HG03378 (cell line): ENCODE results near the gene NUP93.
"Not testable (repeated sequence)": the region's sequence is repeated elsewhere in the genome, so short reads cannot be mapped to it uniquely, and the experiment has no call there.

Source experiments
- ATAC-seq: cut with Tn5 transposase; IDR thresholded peaks from one replicate; pipeline ENCODE4 v1.9.1; 2021; ENCODE audit warnings: mild to moderate bottlenecking, moderate library complexity; ENCODE audit not compliant: unreplicated experiment

The NUP93 gene

DNA sequence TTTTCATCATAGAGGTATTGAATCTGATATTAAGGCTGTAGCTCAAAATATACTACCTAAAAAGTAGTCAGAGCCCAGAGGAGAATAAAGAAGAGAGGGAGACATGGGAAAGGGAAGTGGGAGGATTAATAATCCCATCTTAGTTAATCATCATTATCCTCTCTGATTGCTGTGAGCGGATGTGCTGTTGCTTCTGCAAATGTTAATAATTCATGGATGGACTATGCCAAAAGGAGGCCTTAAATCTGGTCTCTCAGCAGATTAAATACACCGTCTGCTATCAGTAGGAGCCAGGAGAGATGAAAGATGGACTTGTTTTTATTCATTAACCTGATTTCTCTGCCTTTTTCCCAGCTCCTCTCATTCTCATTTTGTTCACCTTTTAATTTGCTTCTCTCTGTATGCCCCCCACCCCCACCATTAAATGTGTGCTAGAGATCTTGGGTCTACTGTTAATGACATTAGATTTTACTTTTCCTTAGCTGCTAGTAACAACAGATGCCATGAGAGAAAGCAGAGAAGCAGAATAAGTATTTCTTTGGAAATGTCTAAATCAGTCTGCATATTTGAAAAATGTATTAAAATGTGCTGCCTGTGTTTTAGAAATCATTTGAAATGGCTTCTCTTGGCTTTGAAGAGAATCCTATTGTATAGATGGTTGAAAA lies 44.2 kb downstream of the NUP93 start:
- no peak for ATAC-seq

DNA sequence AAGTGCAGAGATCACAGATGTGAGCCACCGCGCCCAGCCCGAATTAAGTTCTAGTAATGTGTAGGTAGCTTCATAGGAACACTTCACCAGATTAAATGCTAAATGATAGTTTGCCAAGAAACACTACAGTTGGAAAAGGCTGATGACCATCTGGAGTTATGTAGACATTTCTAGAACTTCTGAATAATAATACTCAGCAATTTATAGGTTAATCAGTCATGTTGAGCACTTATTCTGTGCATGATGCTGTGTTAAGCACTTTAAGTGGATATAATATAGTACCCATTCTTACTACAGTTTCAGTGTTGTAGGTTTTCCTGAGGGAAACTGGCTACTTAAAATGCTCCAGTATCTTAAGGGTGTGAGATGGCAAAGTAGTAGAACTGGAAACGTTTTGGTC lies 45.2 kb downstream of the NUP93 start:
- ATAC-seq: no peak

DNA sequence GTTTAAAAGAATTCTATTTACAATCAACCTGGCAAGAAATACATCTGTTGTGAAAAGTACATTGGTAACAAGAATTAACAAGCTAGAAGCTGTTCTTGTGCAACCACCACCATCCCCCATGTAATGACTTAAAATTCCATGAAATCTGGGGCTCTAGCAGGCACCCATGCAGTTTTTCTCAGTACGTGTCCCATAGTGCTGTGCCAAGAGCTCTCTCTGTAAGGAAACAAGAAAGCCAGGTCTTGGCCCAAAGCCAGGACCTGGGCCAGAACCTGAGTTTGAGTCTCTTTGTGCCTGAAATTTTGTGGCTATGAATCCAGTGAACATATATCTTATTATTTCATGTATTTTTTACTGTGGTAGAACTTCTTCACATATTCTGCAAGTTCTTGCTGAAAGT lies 46.6 kb downstream of the NUP93 start:
- ATAC-seq: no peak

- no peak for ATAC-seq
These were observed 47.1 kb downstream of the NUP93 start for GRCh38 chr16:56777001-56777400.

GRCh38 chr16:56777482-56777881 lies 47.6 kb downstream of the NUP93 start:
- no peak for ATAC-seq

DNA sequence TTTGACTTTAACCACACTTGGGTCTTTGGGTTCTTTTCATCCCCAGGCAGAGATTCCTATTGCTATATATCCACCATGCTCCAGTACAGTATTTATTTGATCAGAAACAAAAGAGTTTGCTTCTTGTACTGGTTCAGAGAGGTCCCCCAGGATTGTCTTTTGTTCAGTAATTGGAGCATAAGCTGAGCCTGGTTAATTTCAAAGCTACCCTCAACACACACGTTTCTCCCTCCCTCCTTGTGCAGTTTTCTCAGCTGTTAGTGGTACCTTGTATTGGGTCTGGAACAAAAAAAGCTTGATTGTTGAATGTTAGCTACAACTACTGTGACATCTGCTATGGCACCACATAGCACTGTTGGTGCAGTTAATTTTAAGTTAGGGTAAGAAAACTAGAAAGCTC lies 50.0 kb downstream of the NUP93 start:
- ATAC-seq: no peak

- ATAC-seq: no peak
These were observed 50.7 kb downstream of the NUP93 start for GRCh38 chr16:56780646-56781045.

- no peak for ATAC-seq
These were observed 51.6 kb downstream of the NUP93 start for GRCh38 chr16:56781528-56781961.

- no peak for ATAC-seq
These were observed 53.4 kb downstream of the NUP93 start for GRCh38 chr16:56783344-56783743.

- ATAC-seq: no peak
These were observed 55.4 kb downstream of the NUP93 start for GRCh38 chr16:56785317-56785716.

GRCh38 chr16:56787167-56787566 lies 57.2 kb downstream of the NUP93 start:
- no peak for ATAC-seq

DNA sequence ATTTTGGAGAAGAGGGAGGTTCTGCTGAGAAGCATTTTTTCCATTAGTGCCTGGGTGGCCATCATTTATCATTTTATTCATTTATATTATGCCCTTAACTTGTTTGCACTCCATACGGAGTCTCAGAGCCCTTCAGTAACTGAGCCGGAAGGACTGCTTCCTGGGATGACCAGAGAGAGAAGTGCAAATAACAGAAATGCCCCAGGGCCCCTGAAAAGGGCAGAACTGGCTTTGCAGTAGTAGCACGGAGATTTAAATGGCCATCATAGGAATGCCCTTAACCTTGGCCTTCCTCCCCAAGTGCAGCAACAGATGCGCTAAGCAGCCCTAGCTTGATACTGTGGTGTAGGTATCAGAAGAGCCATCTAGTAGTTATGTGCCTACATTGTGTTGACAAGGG lies 58.5 kb downstream of the NUP93 start:
- no peak for ATAC-seq

- ATAC-seq: no peak
These were observed 59.4 kb downstream of the NUP93 start for GRCh38 chr16:56789360-56789759.

DNA sequence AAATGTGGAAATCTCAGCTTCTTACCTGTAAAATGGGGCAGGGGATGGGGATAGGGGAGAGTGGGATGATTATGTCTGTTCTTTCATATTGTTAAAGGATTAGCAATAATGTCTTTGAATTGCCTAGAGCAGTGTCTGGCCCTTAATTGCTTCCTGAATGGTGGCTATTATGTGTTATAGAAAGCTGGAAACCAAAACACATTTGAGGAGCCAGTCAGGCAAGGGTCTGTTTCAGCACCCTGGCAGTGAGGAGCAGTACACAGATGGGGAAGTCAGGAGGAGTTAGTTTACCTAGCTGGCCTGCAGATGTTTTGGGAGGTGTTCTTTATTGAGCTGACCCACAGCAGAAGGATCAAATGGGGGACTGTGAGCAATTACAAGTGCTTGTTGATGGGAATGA lies 63.0 kb downstream of the NUP93 start:
- ATAC-seq: no peak

DNA sequence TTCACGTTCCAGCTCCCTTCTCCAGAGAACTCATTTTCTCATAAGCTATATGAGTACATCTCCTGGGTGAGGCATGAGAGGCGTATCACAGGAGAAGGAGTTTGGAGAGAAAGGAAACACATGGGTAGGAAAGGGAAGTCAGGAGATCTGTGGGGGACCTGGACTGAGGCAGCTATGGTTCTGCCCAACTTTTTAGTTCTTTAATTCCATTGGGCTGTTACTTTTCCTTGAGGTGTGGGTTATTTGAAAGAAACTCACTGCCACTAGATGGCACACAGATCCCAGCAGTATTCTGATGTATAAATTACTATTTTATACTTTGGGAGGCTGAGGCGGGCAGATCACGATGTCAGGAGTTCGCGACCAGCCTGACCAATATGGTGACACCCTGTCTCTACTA lies 63.6 kb downstream of the NUP93 start:
- no peak for ATAC-seq

DNA sequence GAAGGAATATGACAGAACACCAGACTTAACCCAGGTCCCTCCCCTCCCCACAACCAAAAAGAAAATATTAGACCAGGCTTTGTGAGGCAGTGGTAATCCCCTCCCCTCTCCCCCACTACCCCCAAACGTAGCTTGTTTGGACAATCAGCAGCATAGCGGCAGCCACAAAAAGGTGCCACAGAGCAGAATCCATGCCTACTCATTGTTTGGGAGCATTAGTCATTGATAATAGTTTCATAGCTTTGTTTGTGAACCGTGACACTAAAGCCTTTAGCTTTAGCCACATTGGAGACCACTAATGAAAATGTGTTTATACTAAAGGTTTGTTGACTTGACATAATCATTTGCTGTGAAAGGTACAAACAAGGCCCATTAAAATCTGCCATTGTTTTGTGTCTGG lies 65.1 kb downstream of the NUP93 start:
- no peak for ATAC-seq

- not testable (repeated sequence) for ATAC-seq
These were observed 67.1 kb downstream of the NUP93 start for GRCh38 chr16:56797038-56797437.

DNA sequence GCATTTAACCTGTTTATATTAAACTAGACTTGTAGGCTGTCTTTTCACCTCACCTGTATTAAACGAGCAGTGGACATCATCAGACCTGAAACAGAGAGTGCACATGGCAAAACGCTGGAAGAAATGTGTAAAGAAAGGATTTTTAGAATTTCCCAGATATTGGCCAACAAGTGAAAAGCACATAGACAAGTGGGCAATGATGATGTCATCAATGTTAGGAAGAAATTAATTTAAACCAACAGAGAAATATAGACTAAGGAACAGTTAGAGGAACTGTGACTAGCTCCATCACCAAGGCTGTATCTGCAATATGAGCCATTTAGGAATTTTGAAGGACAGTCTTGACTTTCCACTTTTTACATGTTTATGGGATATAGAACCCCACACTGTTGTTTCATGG lies 67.9 kb downstream of the NUP93 start:
- ATAC-seq: no peak

- ATAC-seq: no peak
These were observed 69.0 kb downstream of the NUP93 start for GRCh38 chr16:56798955-56799354.

DNA sequence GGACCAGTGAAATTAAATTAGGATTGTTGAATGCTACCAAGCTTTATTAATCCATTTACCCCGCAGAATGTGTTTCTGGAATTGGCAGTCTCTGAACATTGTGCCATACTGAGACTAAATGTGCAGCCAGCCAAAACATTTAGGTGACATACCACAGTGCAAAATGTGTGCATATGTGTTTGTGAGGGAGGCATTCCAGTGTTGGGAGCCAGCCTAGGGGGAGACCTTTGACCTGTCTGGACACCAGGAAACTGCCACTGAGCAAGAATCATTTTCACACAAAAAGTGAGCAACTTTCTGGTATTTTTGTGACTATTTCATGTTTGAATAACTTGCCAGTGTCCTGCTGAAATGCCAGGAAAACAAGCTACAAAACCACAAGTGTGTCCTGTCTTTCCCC lies 70.4 kb downstream of the NUP93 start:
- ATAC-seq: no peak

GRCh38 chr16:56801762-56802161 lies 71.8 kb downstream of the NUP93 start:
- ATAC-seq: no peak

- ATAC-seq: no peak
These were observed 77.2 kb downstream of the NUP93 start for GRCh38 chr16:56807011-56807675.

- not testable (repeated sequence) for ATAC-seq
These were observed 77.7 kb downstream of the NUP93 start for GRCh38 chr16:56807676-56808067.
